Measurements from ENCODE around the gene ANP32E. TPM values are rescaled to one million over a fixed set of nuclear protein-coding genes. Genes with fewer than 3 reads are reported as not detected.

The ANP32E gene
- total and polyA plus RNA-seq, 4 donors = 8.8 to 41.5 (median 25.6) TPM

DNA sequence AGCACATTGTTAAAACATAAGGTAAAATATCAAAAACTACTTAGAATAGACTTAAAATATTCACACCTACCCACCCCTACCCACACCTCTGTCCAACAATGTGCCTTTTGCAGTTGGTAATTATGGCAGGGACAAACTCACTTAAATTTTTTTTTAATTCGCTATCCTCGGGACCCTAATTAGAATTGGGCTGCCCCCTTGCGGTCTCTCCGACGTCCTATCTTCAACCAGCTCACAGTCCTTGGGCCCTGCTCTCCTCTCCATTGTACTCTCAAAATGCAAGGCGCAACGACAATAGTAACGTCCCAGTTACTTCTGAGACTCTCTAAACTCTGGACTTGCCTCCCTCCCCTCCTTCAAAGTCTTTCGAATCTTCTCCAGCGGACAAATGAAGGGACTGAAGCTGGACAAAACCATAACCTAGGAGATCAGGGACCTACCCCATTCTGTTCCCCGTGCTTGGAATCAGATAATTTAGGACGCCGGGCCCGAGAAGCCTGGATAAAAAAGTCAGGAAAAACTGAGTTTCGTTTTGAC lies 45.4 kb upstream of the ANP32E start:
- H3K9me3 ChIP-seq (ENCODE audit: control insufficient read depth in 4 of 4, low read length in 3 of 4) = no peaks in the 10 kb centered on the region

More for the DNA sequence above, 45.4 kb upstream of the ANP32E start:
- TF ChIP-seq RXRA (IDR thresholded peaks at IDR 0.05) (peak in 1 of 2 donors; percentile 3), FOXA1 (IDR thresholded peaks at IDR 0.05) (no peak), NR2F2 (IDR thresholded peaks at IDR 0.05) (peak; percentile 28), GABPA (IDR thresholded peaks at IDR 0.05 in 1 of 2, conservative IDR thresholded peaks at IDR 0.05 in 1 of 2) (no peak), HNF4G (IDR thresholded peaks at IDR 0.05) (no peak), CTCF (IDR thresholded peaks at IDR 0.05; ENCODE audit: low read depth, low read length, missing input control) (peak; percentile 72), HNF4A (conservative IDR thresholded peaks at IDR 0.05) (no peak), MAX (IDR thresholded peaks at IDR 0.05) (no peak), FOXA2 (IDR thresholded peaks at IDR 0.05) (no peak), JUND (IDR thresholded peaks at IDR 0.05) (no peak), SP1 (IDR thresholded peaks at IDR 0.05) (no peak), EGR1 (IDR thresholded peaks at IDR 0.05; ENCODE audit: low read depth in 2 of 2) (no peak), RAD21 (IDR thresholded peaks at IDR 0.05) (peak; percentile 84 to 90), YY1 (IDR thresholded peaks at IDR 0.05) (peak; percentile 10), TAF1 (conservative IDR thresholded peaks at IDR 0.05) (no peak)
- TF ChIP-seq, protein P1, sequence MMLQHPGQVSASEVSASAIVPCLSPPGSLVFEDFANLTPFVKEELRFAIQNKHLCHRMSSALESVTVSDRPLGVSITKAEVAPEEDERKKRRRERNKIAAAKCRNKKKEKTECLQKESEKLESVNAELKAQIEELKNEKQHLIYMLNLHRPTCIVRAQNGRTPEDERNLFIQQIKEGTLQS (IDR thresholded peaks at IDR 0.05) = no peak
- TF ChIP-seq, protein P2, sequence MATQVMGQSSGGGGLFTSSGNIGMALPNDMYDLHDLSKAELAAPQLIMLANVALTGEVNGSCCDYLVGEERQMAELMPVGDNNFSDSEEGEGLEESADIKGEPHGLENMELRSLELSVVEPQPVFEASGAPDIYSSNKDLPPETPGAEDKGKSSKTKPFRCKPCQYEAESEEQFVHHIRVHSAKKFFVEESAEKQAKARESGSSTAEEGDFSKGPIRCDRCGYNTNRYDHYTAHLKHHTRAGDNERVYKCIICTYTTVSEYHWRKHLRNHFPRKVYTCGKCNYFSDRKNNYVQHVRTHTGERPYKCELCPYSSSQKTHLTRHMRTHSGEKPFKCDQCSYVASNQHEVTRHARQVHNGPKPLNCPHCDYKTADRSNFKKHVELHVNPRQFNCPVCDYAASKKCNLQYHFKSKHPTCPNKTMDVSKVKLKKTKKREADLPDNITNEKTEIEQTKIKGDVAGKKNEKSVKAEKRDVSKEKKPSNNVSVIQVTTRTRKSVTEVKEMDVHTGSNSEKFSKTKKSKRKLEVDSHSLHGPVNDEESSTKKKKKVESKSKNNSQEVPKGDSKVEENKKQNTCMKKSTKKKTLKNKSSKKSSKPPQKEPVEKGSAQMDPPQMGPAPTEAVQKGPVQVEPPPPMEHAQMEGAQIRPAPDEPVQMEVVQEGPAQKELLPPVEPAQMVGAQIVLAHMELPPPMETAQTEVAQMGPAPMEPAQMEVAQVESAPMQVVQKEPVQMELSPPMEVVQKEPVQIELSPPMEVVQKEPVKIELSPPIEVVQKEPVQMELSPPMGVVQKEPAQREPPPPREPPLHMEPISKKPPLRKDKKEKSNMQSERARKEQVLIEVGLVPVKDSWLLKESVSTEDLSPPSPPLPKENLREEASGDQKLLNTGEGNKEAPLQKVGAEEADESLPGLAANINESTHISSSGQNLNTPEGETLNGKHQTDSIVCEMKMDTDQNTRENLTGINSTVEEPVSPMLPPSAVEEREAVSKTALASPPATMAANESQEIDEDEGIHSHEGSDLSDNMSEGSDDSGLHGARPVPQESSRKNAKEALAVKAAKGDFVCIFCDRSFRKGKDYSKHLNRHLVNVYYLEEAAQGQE (IDR thresholded peaks at IDR 0.05) = no peak
- TF ChIP-seq, protein P3, sequence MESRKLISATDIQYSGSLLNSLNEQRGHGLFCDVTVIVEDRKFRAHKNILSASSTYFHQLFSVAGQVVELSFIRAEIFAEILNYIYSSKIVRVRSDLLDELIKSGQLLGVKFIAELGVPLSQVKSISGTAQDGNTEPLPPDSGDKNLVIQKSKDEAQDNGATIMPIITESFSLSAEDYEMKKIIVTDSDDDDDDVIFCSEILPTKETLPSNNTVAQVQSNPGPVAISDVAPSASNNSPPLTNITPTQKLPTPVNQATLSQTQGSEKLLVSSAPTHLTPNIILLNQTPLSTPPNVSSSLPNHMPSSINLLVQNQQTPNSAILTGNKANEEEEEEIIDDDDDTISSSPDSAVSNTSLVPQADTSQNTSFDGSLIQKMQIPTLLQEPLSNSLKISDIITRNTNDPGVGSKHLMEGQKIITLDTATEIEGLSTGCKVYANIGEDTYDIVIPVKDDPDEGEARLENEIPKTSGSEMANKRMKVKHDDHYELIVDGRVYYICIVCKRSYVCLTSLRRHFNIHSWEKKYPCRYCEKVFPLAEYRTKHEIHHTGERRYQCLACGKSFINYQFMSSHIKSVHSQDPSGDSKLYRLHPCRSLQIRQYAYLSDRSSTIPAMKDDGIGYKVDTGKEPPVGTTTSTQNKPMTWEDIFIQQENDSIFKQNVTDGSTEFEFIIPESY (IDR thresholded peaks at IDR 0.05) = no peak
- WGBS = 2% methylated on average over 15 of the region's 15 CpGs
- DNase-seq (ENCODE audit: low spot score) = peak; percentile 67
- Histone ChIP-seq H3K27me3 (ENCODE audit: control insufficient read depth in 4 of 4, insufficient read depth in 4 of 4, low read length in 3 of 4) (no peaks in the 10 kb centered on the region), H3K4me1 (ENCODE audit: control insufficient read depth in 4 of 4, insufficient read depth in 4 of 4, low read length in 3 of 4) (peaks cover 7 to 60% (median 54%) of the 10 kb centered on the region in 4 donors), H3K36me3 (ENCODE audit: control insufficient read depth in 4 of 4, insufficient read depth in 3 of 4, low read depth in 1 of 4, low read length in 3 of 4) (peaks cover 0 to 4% (median 3%) of the 10 kb centered on the region in 4 donors), H3K27ac (ENCODE audit: low read depth in 1 of 2, low read length in 2 of 2) (peak overlapping the region; percentile 79 to 88), H3K9ac (ENCODE audit: low read depth in 1 of 2, low read length in 2 of 2) (peak overlapping the region; percentile 39 to 94), H3K4me3 (ENCODE audit: low read depth in 1 of 3, low read length in 3 of 3) (peak overlapping the region; percentile 50 to 63 (median 52))

All from liver (tissue), 9 donors.